GM18519 (cell line): ENCODE measurements around the gene PDE9A.

Experiments used
- ATAC-seq: cut with Tn5 transposase; IDR thresholded peaks from one replicate; pipeline ENCODE4 v1.9.1; 2021; ENCODE audit warnings: mild to moderate bottlenecking, moderate library complexity; ENCODE audit not compliant: unreplicated experiment, low FRiP score

The PDE9A gene

GRCh38 chr21:42734323-42734971, 81.0 kb downstream of the PDE9A start:
- ATAC-seq: no peak

DNA sequence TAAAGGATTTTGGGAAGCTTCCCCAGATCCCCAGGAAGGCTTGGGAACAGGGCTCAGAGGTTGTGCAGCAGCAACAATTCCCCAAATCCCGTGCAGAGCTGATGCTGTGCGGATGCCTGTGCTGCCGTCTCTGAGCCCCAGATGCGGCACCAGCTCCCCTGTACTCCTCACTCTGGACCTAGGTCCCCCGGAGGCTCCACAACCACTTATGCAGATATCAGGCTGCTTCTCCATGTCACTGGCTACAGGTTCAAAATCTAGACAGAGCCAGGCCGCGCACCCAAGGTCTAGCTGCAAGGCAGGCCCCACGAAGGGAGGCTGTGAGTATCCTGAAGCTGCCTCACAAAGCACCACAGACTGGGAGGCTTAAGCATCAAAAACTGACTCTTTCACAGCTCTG, 81.6 kb downstream of the PDE9A start:
- ATAC-seq: no peak

- ATAC-seq: no peak
Observed at GRCh38 chr21:42735944-42736343, 82.5 kb downstream of the PDE9A start.

DNA sequence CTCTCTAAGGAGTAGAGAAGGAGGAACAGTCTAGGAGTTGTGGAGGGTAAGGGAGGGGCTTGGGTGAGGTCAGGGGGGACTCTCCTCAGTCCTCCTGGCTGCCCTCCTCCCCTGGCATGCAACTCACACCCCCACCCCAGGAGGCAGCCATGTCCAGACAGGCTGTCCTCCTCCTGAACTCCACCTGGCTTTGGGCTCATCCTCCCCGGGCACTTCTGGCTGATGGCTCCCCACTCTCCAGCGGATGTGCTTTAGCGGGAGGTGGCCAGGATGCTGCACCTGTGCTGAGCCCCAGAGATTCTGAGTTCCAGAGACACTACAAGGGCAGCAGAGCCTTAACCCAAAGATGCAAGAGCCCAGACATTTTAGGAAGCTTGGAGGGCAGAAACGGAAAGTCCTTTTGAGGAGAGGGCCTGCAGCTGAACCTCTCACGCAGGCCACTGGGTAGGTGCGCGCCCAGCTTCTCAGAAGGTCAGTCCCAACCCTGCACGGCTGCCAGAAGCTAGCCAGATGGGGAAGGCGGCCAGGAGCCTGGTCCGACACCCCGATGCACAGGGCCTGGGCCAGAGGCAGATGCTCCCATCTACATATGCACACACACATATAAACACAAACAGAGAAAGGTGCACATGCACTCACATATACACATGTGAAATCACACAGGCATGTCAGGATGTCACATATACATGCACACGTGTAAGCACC, 83.4 kb downstream of the PDE9A start:
- no peak for ATAC-seq

GRCh38 chr21:42737951-42738590, 84.7 kb downstream of the PDE9A start:
- ATAC-seq: no peak

DNA sequence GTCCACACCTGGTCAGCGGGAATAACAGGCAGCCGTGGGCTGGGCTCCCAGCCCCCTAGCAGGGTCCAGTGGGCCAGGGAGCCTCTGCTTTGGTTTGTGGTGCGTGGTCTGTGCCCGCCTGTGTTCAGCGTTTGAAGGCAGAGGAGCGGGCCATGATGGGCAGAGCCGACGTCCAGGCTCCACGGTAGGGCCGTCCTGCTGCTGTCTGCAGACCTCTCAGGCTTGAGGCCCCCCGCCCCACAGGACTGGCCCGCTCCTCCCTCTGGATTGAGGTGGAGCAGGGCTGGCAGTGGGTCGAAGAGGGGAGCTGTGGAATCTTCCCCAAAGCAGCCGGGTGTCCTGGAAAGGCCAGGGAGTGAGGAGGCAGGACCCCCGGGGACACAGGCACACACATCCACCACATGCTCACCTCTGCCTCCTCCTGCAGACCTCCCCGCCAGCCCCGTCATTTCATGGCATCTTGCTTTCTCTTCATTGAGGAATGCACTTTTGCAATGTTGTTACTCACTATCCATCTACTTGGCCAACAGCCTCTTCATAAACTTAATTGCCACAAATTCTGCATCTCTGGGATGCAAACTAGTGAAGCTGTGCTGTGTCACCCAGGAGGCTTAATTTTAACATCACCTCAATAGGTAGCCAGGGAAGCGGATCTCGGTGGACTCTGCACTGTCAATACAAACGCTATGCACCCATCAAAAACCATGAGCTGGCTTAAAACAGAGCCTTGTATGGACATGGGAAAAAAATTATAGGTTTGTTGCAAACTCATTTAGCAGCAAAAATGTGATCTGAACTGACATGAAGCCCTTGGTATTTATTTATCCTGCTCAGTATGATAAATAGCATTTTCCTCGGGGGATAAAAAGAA, 85.9 kb downstream of the PDE9A start:
- ATAC-seq: no peak

- no peak for ATAC-seq
Observed at GRCh38 chr21:42740405-42740909, 87.0 kb downstream of the PDE9A start.

- ATAC-seq: no peak
Observed at GRCh38 chr21:42741066-42741465, 87.6 kb downstream of the PDE9A start.

- ATAC-seq: no peak
Observed at GRCh38 chr21:42744520-42745445, 91.4 kb downstream of the PDE9A start.

DNA sequence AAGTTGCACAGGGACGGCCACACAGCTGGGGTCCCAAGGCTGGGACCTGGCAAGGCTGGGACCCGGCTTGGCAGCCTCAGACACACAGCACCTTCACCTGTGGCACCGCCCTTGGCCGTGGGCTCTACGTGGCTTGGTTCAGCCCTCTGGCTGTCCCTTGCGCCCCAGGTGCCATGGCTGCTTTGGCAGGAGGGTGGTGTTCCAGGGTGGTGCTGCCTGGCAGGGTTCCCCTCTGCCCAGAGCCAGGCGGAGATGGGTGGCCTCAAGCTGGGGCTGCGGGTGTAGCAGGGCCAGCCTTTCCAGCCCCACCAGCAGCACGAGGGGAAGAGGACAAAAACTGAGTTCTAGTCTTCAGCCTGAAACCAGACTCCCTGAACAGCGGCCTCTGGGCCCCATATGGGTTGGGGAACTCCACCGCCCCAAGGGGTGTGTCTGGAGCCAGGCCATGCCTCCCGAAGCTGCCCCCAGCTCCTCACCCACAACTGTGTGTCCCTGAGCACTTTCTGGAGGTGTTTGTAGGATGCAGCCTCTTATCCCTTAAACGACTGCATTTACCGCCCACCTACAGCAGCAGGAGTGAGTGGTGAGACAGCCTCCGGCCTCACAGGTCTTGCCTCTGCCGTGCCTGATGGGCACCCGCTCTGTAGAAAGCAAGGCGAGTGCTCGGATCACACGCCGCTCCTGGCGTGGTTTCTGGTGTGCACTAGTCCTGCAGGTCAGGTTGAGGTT, 92.3 kb downstream of the PDE9A start:
- no peak for ATAC-seq

- ATAC-seq: no peak
Observed at GRCh38 chr21:42746240-42746592, 92.8 kb downstream of the PDE9A start.

- ATAC-seq: no peak
Observed at GRCh38 chr21:42746593-42747275, 93.3 kb downstream of the PDE9A start.

GRCh38 chr21:42747276-42747701, 93.9 kb downstream of the PDE9A start:
- no peak for ATAC-seq

- ATAC-seq: no peak
Observed at GRCh38 chr21:42747746-42748351, 94.4 kb downstream of the PDE9A start.

DNA sequence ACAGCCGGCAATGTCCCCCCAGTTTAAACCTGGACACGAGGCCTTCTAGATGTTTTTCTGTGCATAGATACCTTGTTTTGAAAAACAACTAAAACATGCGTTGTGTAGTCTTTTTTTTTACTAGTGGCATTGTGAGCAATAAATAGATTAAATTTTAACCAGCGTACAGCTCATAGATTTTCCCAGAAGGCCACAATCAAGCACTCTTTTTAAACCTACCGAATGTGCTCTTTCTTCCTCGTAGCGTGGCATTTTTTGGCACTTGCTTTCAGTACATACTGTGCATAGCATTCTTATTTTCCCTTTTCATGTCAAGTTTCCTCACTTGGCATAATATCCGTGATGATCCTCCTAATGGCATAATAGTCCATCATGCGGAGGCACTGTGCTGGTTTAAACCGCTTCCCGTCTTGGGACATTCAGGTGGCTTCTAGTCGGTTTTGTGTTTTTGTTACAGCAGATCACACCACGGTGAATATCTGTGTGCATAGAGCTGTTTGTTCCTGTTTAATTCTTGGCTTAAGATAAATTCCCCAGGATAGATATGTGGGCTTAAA, 95.3 kb downstream of the PDE9A start:
- ATAC-seq: no peak

DNA sequence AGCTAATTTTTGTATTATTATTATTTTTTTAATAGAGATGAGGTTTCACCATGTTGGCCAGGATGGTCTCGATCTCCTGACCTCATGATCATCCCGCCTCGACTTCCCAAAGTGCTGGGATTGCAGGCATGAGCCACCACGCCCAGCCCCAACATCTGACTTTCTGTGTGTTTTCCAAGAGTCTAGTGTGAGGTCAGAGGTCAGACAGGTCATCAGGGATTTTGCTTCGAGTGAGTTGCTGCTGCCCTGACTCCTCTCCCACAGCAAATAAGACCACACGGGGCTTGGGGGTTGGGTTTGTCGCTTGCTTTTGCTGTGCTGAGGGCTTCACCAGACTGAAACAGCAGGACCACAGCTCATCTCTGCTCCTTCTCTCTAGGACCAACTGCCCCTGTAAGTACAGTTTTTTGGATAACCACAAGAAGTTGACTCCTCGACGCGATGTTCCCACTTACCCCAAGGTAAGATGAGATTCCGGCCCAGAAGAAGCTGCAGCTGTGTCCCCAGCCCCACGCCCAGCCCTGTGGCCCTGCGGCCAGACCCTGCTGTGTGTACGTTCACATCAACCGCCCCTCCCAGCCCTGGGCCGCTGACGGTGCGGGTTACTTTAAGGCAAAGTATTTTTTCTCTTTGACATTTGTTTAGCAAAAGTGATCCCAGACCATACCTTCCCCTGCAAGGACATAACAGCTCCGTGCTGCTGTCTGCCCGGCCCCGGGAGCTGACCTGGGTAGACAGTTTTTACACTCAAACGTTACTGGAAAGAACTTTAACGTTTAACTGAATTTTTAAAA, 97.5 kb downstream of the PDE9A start:
- ATAC-seq: no peak

DNA sequence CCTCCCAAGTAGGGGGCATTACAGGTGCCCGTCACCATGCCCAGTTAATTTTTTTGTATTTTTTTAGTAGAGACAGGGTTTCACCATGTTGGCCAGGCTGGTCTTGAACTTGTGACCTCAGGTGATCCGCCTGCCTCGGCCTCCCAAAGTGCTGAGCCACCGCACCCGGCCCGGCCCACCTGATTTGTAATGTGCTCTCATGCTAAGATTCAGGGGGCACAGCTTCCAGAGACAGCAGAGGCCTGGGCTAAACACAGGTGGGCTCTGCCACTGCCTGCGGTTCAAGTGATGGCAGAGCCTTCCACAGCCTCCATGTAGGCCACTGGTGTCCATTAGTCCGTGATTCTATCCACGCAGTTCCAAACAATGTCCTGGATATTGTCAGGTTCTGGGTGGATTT, 98.4 kb downstream of the PDE9A start:
- no peak for ATAC-seq
